Neural progenitor cell (in vitro differentiated cells): ENCODE measurements around the gene PDCD4. TPM values are rescaled to one million over a fixed set of nuclear protein-coding genes. Genes with fewer than 3 reads are reported as not detected.

ENCODE experiments used
- DNase-seq: peaks from one replicate; pipeline ENCODE4 v3.0.0-alpha.2; 2016; ENCODE audit warnings: low spot score
- H2AFZ ChIP-seq: fragments of 200-600 bp; sonication (generic); replicated peaks from 2 replicates; pipeline ENCODE4 v1.6.1; 2016; ENCODE audit warnings: antibody characterized with exemption
- H3F3A ChIP-seq: fragments of 200-600 bp; sonication (generic); 2 replicates; pipeline ENCODE4 v1.6.1; 2016; ENCODE audit warnings: antibody characterized with exemption, low read depth
- H3K27ac ChIP-seq: fragments of 200-600 bp; sonication (generic); 2 replicates; pipeline ENCODE4 v1.5.1; 2016; ENCODE audit warnings: mild to moderate bottlenecking
- H3K27me3 ChIP-seq: fragments of 200-600 bp; sonication (generic); 2 replicates; pipeline ENCODE4 v1.6.1; 2016; ENCODE audit warnings: mild to moderate bottlenecking, moderate library complexity
- H3K36me3 ChIP-seq: fragments of 200-600 bp; sonication (generic); 2 replicates; pipeline ENCODE4 v1.5.1; 2016
- H3K4me1 ChIP-seq: fragments of 200-600 bp; sonication (generic); 2 replicates; pipeline ENCODE4 v1.6.1; 2016; ENCODE audit warnings: mixed run types
- H3K4me2 ChIP-seq: fragments of 200-600 bp; sonication (generic); 2 replicates; pipeline ENCODE4 v1.6.1; 2016
- H3K4me3 ChIP-seq: fragments of 200-600 bp; sonication (generic); 2 replicates; pipeline ENCODE4 v1.5.1; 2016
- H3K79me2 ChIP-seq: fragments of 200-600 bp; sonication (generic); 2 replicates; pipeline ENCODE4 v1.6.1; 2016; ENCODE audit warnings: low read depth
- H3K9ac ChIP-seq: fragments of 200-600 bp; sonication (generic); 2 replicates; pipeline ENCODE4 v1.6.1; 2016
- H3K9me3 ChIP-seq: fragments of 200-600 bp; sonication (generic); 2 replicates; pipeline ENCODE4 v1.5.1; 2016; ENCODE audit warnings: low read depth
- H4K20me1 ChIP-seq: fragments of 200-600 bp; sonication (generic); 2 replicates; pipeline ENCODE4 v1.6.1; 2016; ENCODE audit warnings: low read depth
- H3K27ac Mint-ChIP-seq: 3 replicates; pipeline ENCODE4 v1.8.0; 2021; ENCODE audit warnings: mixed read lengths
- H3K27me3 Mint-ChIP-seq: 2 replicates; pipeline ENCODE4 v1.8.0; 2022; ENCODE audit warnings: low read depth, mild to moderate bottlenecking, inconsistent platforms, moderate library complexity, mixed read lengths; ENCODE audit not compliant: insufficient read depth
- H3K36me3 Mint-ChIP-seq: 3 replicates; pipeline ENCODE4 v1.8.0; 2021; ENCODE audit warnings: mixed read lengths
- H3K4me1 Mint-ChIP-seq: 3 replicates; pipeline ENCODE4 v1.8.0; 2021; ENCODE audit warnings: mixed read lengths
- H3K4me3 Mint-ChIP-seq: 3 replicates; pipeline ENCODE4 v1.8.0; 2021; ENCODE audit warnings: mild to moderate bottlenecking, moderate library complexity, mixed read lengths
- H3K9me3 Mint-ChIP-seq: 3 replicates; pipeline ENCODE4 v1.8.0; 2020; ENCODE audit warnings: mixed read lengths
- CTCF ChIP-seq: fragments of 200-600 bp; sonication (generic); IDR thresholded peaks from 2 replicates; pipeline ENCODE4 v1.5.1; 2017; ENCODE audit warnings: antibody characterized with exemption, mild to moderate bottlenecking
- EZH2 ChIP-seq: fragments of 200-600 bp; sonication (generic); IDR thresholded peaks from 2 replicates; pipeline ENCODE4 v1.6.1; 2017; ENCODE audit warnings: antibody characterized with exemption, mild to moderate bottlenecking, moderate library complexity
- EZH2phosphoT487 ChIP-seq: fragments of 200-600 bp; sonication (generic); IDR thresholded peaks from 2 replicates; pipeline ENCODE4 v1.6.1; 2017; ENCODE audit warnings: antibody characterized with exemption
- total RNA-seq: library from RNA; depleted of rRNA; stranded (reverse); fragments of >200 nt; gene quantifications from 2 replicates; pipeline ENCODE4 v1.2.3, GENCODE V29; 2015; ENCODE audit warnings: low replicate concordance

PDCD4 gene
- total RNA-seq, 1 donor from 2014 or later = 106 TPM

- Histone ChIP-seq H3K4me1 (peaks cover 52% of the 10 kb centered on the region), H3F3A (peaks cover 23% of the 10 kb centered on the region), H3K4me2 (no peak overlapping the region), H3K4me3 (no peak overlapping the region), H4K20me1 (no peaks in the 10 kb centered on the region), H3K9ac (no peak overlapping the region), H3K27me3 (no peaks in the 10 kb centered on the region), H3K27ac (no peak overlapping the region), H3K9me3 (no peaks in the 10 kb centered on the region), H3K79me2 (no peaks in the 10 kb centered on the region), H3K36me3 (no peaks in the 10 kb centered on the region), H2AFZ (no peak overlapping the region)
- DNase-seq = no peak
- TF ChIP-seq EZH2phosphoT487 = no peak
- TF ChIP-seq CTCF = no peak
- no peak for TF ChIP-seq EZH2
- Mint-ChIP-seq H3K4me3 (no peak overlapping the region), H3K27ac (peak overlapping the region; percentile 48), H3K36me3 (no peaks in the 10 kb centered on the region), H3K9me3 (no peaks in the 10 kb centered on the region), H3K4me1 (peaks cover 91% of the 10 kb centered on the region), H3K27me3 (peaks cover 9% of the 10 kb centered on the region)
Measured at GRCh38 chr10:110824152-110824441, 47.6 kb upstream of the PDCD4 start.

- H3K4me1 Mint-ChIP-seq = peaks cover 91% of the 10 kb centered on the region
- no peaks in the 10 kb centered on the region for H4K20me1 ChIP-seq
- no peak for DNase-seq
- peak overlapping the region; percentile 55 for H2AFZ ChIP-seq
- H3K4me2 ChIP-seq = no peak overlapping the region
- H3K27me3 ChIP-seq = no peaks in the 10 kb centered on the region
- no peak overlapping the region for H3K4me3 Mint-ChIP-seq
- no peaks in the 10 kb centered on the region for H3K36me3 Mint-ChIP-seq
- H3K9me3 Mint-ChIP-seq = no peaks in the 10 kb centered on the region
- H3K36me3 ChIP-seq = no peaks in the 10 kb centered on the region
- H3K79me2 ChIP-seq = no peaks in the 10 kb centered on the region
- H3K9ac ChIP-seq = no peak overlapping the region
- H3K27ac Mint-ChIP-seq = peak overlapping the region; percentile 48
- no peaks in the 10 kb centered on the region for H3K9me3 ChIP-seq
- peaks cover 23% of the 10 kb centered on the region for H3F3A ChIP-seq
- H3K4me3 ChIP-seq = no peak overlapping the region
- no peak overlapping the region for H3K27ac ChIP-seq
- H3K27me3 Mint-ChIP-seq = peaks cover 9% of the 10 kb centered on the region
- H3K4me1 ChIP-seq = peaks cover 56% of the 10 kb centered on the region
- TF ChIP-seq CTCF (no peak), EZH2 (no peak), EZH2phosphoT487 (no peak)
Measured at GRCh38 chr10:110824660-110825059, 47.1 kb upstream of the PDCD4 start.

GRCh38 chr10:110825508-110825907 lies 46.2 kb upstream of the PDCD4 start:
- TF ChIP-seq CTCF (no peak), EZH2 (no peak), EZH2phosphoT487 (no peak)
- H4K20me1 ChIP-seq = no peaks in the 10 kb centered on the region
- H3K4me1 ChIP-seq = peaks cover 48% of the 10 kb centered on the region
- no peaks in the 10 kb centered on the region for H3K9me3 ChIP-seq
- H2AFZ ChIP-seq = no peak overlapping the region
- no peak overlapping the region for H3K9ac ChIP-seq
- Mint-ChIP-seq H3K4me1 (peaks cover 92% of the 10 kb centered on the region), H3K36me3 (no peaks in the 10 kb centered on the region), H3K9me3 (no peaks in the 10 kb centered on the region), H3K27me3 (peaks cover 9% of the 10 kb centered on the region), H3K27ac (no peak overlapping the region), H3K4me3 (no peak overlapping the region)
- H3K27ac ChIP-seq = no peak overlapping the region
- no peaks in the 10 kb centered on the region for H3K79me2 ChIP-seq
- H3F3A ChIP-seq = peaks cover 23% of the 10 kb centered on the region
- DNase-seq = no peak
- no peaks in the 10 kb centered on the region for H3K27me3 ChIP-seq
- H3K4me2 ChIP-seq = no peak overlapping the region
- H3K4me3 ChIP-seq = no peak overlapping the region
- no peaks in the 10 kb centered on the region for H3K36me3 ChIP-seq

GRCh38 chr10:110827410-110827809 lies 44.3 kb upstream of the PDCD4 start:
- Histone ChIP-seq H3F3A (peaks cover 16% of the 10 kb centered on the region), H3K27me3 (no peaks in the 10 kb centered on the region), H3K9me3 (no peaks in the 10 kb centered on the region), H3K4me2 (no peak overlapping the region), H3K9ac (no peak overlapping the region), H2AFZ (no peak overlapping the region), H4K20me1 (no peaks in the 10 kb centered on the region), H3K79me2 (no peaks in the 10 kb centered on the region), H3K4me3 (no peak overlapping the region), H3K4me1 (peaks cover 37% of the 10 kb centered on the region), H3K27ac (no peak overlapping the region), H3K36me3 (no peaks in the 10 kb centered on the region)
- peak overlapping the region; percentile 83 for H3K27ac Mint-ChIP-seq
- H3K9me3 Mint-ChIP-seq = no peaks in the 10 kb centered on the region
- DNase-seq = no peak
- H3K4me1 Mint-ChIP-seq = peaks cover 84% of the 10 kb centered on the region
- peaks cover 7% of the 10 kb centered on the region for H3K27me3 Mint-ChIP-seq
- peak overlapping the region; percentile 46 for H3K4me3 Mint-ChIP-seq
- TF ChIP-seq EZH2phosphoT487 = no peak
- no peak for TF ChIP-seq EZH2
- TF ChIP-seq CTCF = no peak
- no peaks in the 10 kb centered on the region for H3K36me3 Mint-ChIP-seq
